ENCODE measurements around the gene LPP. TPM values are rescaled to one million over a fixed set of nuclear protein-coding genes. Genes with fewer than 3 reads are reported as not detected.

LPP gene
- total and polyA plus RNA-seq, 9 of the 15 experiments (the other 6 are each of a cell fraction or from before 2014, with no cell fraction given), result 0.07 to 0.18 TPM; not detected in 7

- Histone ChIP-seq H3K4me3 (no peak overlapping the region), H3K27me3 (ENCODE audit: control insufficient read depth in 2 of 2, insufficient read depth in 2 of 2, low read length in 2 of 2) (no peaks in the 10 kb centered on the region), H3K27ac (ENCODE audit: extremely low read depth, low read depth, low read length) (no peak overlapping the region), H3K4me1 (replicated peaks in 1 of 2; ENCODE audit: control insufficient read depth in 2 of 2, insufficient read depth in 2 of 2, low read length in 2 of 2) (no peaks in the 10 kb centered on the region), H3K9ac (ENCODE audit: insufficient read depth in 1 of 2, low read depth in 2 of 2, low read length in 2 of 2) (no peak overlapping the region), H3K9me3 (replicated peaks; ENCODE audit: control insufficient read depth, insufficient read depth, low read depth, low read length) (no peaks in the 10 kb centered on the region), H3K36me3 (ENCODE audit: control insufficient read depth, insufficient read depth, low read length) (no peaks in the 10 kb centered on the region), H3K79me2 (ENCODE audit: control insufficient read depth, insufficient read depth, low read length) (no peaks in the 10 kb centered on the region), H3K4me2 (ENCODE audit: insufficient read depth, low read length) (no peak overlapping the region), H3K9me1 (ENCODE audit: control insufficient read depth, insufficient read depth, low read length) (no peaks in the 10 kb centered on the region), H4K20me1 (replicated peaks; ENCODE audit: control insufficient read depth, insufficient read depth, low read length) (no peaks in the 10 kb centered on the region), H2AFZ (ENCODE audit: low read depth, low read length) (no peak overlapping the region)
- CTCF ChIA-PET (ENCODE audit: low intra/inter-chr PET ratio), result no interaction called here
- ATAC-seq (no peak), FAIRE-seq (no peak), DNase-seq (ENCODE audit: extremely low read depth in 1 of 4, low spot score in 3 of 4) (no peak)
- intact Hi-C loops (cut with micrococcal nuclease), result no loop called here
- BruUV-seq (replicated peaks), result no TSS peak
- WGBS (ENCODE audit: insufficient coverage, low coverage, missing lambda C conversion rate), result 1% methylated on average over 5 of the region's 5 CpGs
- POLR2A ChIA-PET, result no interaction called here
- in situ Hi-C loops (cut with MboI), result no loop called here
- TF ChIP-seq SAP30 (IDR thresholded peaks at IDR 0.05; ENCODE audit: borderline replicate concordance, insufficient read depth, low read depth, low read length, poor library complexity, severe bottlenecking) (no peak), ZNF445 (CRISPR knock-in tag; IDR thresholded peaks at IDR 0.05; ENCODE audit: low read depth) (no peak), NCOA6 (IDR thresholded peaks at IDR 0.05) (no peak), E2F6 (IDR thresholded peaks at IDR 0.05; ENCODE audit: borderline replicate concordance in 1 of 2, extremely low read depth in 1 of 2, insufficient read depth in 1 of 2, insufficient read length in 1 of 2, low read depth in 1 of 2, low read length in 1 of 2, poor library complexity in 1 of 2, severe bottlenecking in 1 of 2) (no peak), RNF219 (CRISPR knock-in tag; IDR thresholded peaks at IDR 0.05) (no peak), ATF4 (CRISPR knock-in tag; IDR thresholded peaks at IDR 0.05) (no peak), CEBPB (tag; IDR thresholded peaks at IDR 0.05) (no peak), HDAC2 (IDR thresholded peaks at IDR 0.05) (no peak)
Observed at GRCh38 chr3:188663839-188664238, 509.9 kb downstream of the LPP start.

Measured in K562 (cell line).